ENCODE measurements around the gene NKX3-2.

Gene NKX3-2

GRCh38 chr4:13515268-13515667 is 29.0 kb downstream of the NKX3-2 start:
- no peak for DNase-seq (ENCODE audit: low read depth in 3 of 3, low spot score in 1 of 3)

- no peak for DNase-seq (ENCODE audit: low read depth in 3 of 3, low spot score in 1 of 3)
These were observed 29.6 kb downstream of the NKX3-2 start for GRCh38 chr4:13514722-13515121.

GRCh38 chr4:13511101-13511500 is 33.2 kb downstream of the NKX3-2 start:
- no peak for DNase-seq (ENCODE audit: low read depth in 3 of 3, low spot score in 1 of 3)

- DNase-seq (ENCODE audit: low read depth in 3 of 3, low spot score in 1 of 3): no peak
These were observed 34.9 kb downstream of the NKX3-2 start for GRCh38 chr4:13509442-13509841.

- no peak for DNase-seq (ENCODE audit: low read depth in 3 of 3, low spot score in 1 of 3)
These were observed 39.9 kb downstream of the NKX3-2 start for GRCh38 chr4:13504374-13504773.

GRCh38 chr4:13498469-13498868 is 45.8 kb downstream of the NKX3-2 start:
- DNase-seq (ENCODE audit: low read depth in 3 of 3, low spot score in 1 of 3): no peak

- no peak for DNase-seq (ENCODE audit: low read depth in 3 of 3, low spot score in 1 of 3)
These were observed 47.7 kb downstream of the NKX3-2 start for GRCh38 chr4:13496605-13497004.

GRCh38 chr4:13495753-13496152 is 48.6 kb downstream of the NKX3-2 start:
- no peak for DNase-seq (ENCODE audit: low read depth in 3 of 3, low spot score in 1 of 3)

- no peak for DNase-seq (ENCODE audit: low read depth in 3 of 3, low spot score in 1 of 3)
These were observed 50.5 kb downstream of the NKX3-2 start for GRCh38 chr4:13493793-13494192.

- no peak for DNase-seq (ENCODE audit: low read depth in 3 of 3, low spot score in 1 of 3)
These were observed 51.6 kb downstream of the NKX3-2 start for GRCh38 chr4:13492747-13493146.

Data from stimulated activated CD4-positive, alpha-beta T cell treated with anti-CD3 and anti-CD28 coated beads, TNF-alpha, amount 100 ng/mL, for 1 hour (primary cell).